ENCODE measurements around the gene CHST13. TPM values are rescaled to one million over a fixed set of nuclear protein-coding genes. Genes with fewer than 3 reads are reported as not detected.
A peak's percentile ranks its signal among the peaks of the same experiment; 100 is the strongest.

Gene CHST13
- total and polyA plus RNA-seq, 12 donors: 0.22 to 3.0 (median 0.67) TPM; not detected in 1

DNA sequence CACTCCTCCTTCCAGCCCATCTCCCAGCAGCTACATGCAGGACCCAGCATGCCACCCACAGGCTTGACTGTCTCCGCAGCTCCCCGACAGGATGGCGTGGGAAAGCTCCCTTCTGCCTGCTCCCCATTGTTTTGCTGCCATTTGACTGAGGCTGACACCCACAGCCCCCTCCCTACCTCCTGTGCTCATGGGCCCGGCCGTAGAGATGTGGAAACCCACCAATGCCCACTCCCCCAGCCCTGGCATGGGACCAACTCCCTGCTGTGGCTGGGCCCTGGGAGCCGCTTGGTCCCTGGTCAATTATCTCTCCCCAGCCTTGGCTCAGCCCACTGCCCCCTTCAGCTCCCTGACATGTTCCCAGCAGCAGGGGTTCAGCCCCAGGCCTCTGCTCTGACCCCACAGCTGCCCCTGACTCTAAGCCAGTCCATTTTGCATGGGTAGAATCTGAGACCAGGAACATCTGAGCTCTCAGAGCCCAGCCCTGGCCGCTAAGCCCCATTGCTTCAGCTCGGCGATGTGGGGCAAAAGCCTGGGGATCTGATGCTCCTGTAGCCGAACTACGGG is 26.6 kb downstream of the CHST13 start:
- Histone ChIP-seq H3K27me3 (no peaks in the 10 kb centered on the region), H3K4me3 (no peak overlapping the region), H3K4me1 (replicated peaks in 1 of 2) (no peaks in the 10 kb centered on the region), H3K36me3 (replicated peaks in 1 of 2) (no peaks in the 10 kb centered on the region), H3K9me3 (replicated peaks in 1 of 3) (no peaks in the 10 kb centered on the region), H3K27ac (no peak overlapping the region)
- TF ChIP-seq, protein P1, sequence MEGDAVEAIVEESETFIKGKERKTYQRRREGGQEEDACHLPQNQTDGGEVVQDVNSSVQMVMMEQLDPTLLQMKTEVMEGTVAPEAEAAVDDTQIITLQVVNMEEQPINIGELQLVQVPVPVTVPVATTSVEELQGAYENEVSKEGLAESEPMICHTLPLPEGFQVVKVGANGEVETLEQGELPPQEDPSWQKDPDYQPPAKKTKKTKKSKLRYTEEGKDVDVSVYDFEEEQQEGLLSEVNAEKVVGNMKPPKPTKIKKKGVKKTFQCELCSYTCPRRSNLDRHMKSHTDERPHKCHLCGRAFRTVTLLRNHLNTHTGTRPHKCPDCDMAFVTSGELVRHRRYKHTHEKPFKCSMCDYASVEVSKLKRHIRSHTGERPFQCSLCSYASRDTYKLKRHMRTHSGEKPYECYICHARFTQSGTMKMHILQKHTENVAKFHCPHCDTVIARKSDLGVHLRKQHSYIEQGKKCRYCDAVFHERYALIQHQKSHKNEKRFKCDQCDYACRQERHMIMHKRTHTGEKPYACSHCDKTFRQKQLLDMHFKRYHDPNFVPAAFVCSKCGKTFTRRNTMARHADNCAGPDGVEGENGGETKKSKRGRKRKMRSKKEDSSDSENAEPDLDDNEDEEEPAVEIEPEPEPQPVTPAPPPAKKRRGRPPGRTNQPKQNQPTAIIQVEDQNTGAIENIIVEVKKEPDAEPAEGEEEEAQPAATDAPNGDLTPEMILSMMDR (IDR thresholded peaks at IDR 0.05): no peak
- no peak for TF ChIP-seq POLR2A (IDR thresholded peaks at IDR 0.05)
- peak in 3 of 7 donors; percentile 4 to 18 (median 16) for DNase-seq
- 86 to 90% (median 88%) methylated on average over 6 to 11 of the region's 11 CpGs for WGBS, 4 donors
- intact Hi-C loops (cut with DNase I): no loop called here

DNA sequence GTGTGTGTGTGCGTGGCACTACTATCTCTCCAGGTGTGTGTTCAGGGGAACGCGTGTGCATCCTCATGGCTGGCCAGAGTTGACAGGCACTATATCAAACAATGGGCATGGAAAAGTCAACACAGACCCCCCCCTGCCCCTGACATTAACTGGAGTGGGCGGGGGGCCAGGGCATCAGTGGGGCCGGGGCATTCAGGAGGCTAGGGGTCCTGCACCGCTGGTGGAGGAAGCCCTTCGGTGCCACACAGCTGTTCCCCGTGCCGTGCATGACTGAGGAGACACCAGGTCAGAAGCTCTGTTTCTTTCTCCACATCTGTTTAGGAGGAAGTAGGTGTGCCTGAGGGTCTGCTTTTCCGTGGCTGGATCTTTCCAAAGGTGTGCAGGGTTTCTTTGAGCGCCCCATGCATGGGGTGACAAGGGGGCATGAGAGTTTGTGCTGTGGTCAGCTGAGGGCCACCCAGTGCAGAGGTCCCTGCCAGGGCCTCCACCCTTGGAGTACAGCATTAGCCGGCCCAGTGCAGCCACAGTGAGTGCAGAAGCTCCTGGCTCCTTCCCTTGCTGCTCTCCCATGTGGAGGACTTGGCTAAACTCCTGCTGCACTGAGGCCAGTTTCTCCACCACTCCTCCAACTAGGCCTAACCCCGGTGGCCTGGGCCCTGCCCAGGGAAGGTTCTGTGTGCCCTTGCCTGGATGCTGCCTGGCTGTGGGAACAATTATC is 27.3 kb downstream of the CHST13 start:
- WGBS, 4 donors: 66 to 84% (median 77%) methylated on average over 5 to 13 of the region's 13 CpGs
- H3K27ac ChIP-seq: no peak overlapping the region
- H3K36me3 ChIP-seq (replicated peaks in 1 of 2): no peaks in the 10 kb centered on the region
- TF ChIP-seq, protein P1 (IDR thresholded peaks at IDR 0.05): no peak
- TF ChIP-seq POLR2A (IDR thresholded peaks at IDR 0.05): no peak
- no peaks in the 10 kb centered on the region for H3K27me3 ChIP-seq
- no peak overlapping the region for H3K4me3 ChIP-seq
- DNase-seq: peak in 3 of 7 donors; percentile 7 to 20 (median 8)
- intact Hi-C loops (cut with DNase I): no loop called here
- H3K4me1 ChIP-seq (replicated peaks in 1 of 2): no peaks in the 10 kb centered on the region
- no peaks in the 10 kb centered on the region for H3K9me3 ChIP-seq (replicated peaks in 1 of 3)

DNA sequence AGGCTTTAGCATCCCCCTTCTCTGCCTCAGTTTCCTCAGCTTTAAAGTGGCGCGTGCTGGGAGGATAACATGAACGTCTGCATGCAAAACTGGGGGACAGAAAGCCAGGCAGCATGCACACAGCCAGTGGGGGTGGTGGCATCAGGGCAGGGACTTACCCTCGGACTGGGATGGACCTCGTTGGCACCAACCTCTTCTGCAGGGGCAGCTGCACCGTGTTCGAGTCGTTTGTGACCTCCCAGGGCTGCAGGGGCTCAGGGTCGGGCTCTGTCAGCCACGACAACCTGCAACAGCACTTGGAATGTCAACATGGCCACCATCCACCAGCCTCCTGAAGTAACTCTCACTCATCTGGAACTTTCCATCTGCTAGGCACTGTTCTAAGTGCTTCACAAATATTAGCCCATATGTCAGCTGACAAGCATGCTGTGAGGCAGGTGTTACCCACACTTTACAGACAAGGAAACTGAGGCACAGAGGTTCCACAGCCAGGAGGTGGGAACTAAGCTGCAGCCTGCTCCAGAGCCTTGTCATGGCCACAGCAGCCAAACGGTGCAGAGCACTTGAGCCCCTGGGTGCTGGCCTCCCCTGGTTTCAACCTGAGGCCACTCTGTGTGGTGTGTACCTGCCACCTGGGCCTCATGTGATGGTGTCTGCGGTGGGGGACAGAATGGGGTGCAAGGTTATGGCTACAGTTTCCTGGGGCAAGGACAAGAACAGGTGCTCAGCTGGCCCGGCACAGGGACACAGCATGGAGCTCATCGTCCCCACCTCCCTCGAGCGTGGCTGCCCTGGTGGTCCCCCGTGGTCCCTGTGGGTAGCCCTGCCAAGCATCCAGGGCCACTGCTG is 28.1 kb downstream of the CHST13 start:
- DNase-seq: peak in 3 of 7 donors; percentile 9 to 27 (median 10)
- Histone ChIP-seq H3K4me3 (no peak overlapping the region), H3K9me3 (replicated peaks in 1 of 3) (no peaks in the 10 kb centered on the region), H3K4me1 (replicated peaks in 1 of 2) (no peaks in the 10 kb centered on the region), H3K27ac (no peak overlapping the region), H3K36me3 (replicated peaks in 1 of 2) (no peaks in the 10 kb centered on the region), H3K27me3 (no peaks in the 10 kb centered on the region)
- TF ChIP-seq POLR2A (IDR thresholded peaks at IDR 0.05): no peak
- TF ChIP-seq, protein P1 (IDR thresholded peaks at IDR 0.05): no peak
- intact Hi-C loops (cut with DNase I): no loop called here
- WGBS, 4 donors: 68 to 76% (median 73%) methylated on average over 6 to 17 of the region's 17 CpGs

DNA sequence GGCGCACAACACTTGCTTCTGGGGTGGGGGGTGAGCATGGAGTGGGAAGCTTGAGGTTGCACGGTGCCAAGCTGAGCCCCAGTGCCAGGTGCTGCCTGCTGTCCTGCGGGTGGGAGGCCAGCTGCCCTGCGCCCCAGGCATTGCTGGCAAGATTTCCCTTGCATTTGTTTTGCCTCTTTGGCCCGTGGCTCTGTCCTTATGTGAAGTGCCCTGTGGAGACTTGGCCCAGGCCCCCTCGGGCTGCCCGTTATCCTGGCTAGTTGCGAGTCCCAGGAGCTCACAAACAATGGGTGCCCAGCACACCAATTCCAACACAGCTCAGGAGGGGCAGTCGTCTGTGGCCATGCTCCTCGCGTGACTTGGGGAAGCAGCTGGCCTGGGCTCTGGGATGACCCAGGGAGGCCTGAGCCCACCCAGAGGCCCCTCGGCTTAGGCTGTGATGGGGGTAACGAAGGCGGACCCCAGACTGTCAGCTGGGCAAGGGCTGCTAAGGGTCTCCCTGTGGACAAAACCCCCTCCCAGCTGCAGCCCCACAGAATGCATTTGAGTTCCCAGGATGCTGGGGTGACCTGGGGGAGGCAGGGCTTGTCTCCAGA is 28.8 kb downstream of the CHST13 start:
- Histone ChIP-seq H3K27ac (no peak overlapping the region), H3K4me3 (no peak overlapping the region), H3K36me3 (replicated peaks in 1 of 2) (no peaks in the 10 kb centered on the region), H3K27me3 (no peaks in the 10 kb centered on the region), H3K9me3 (replicated peaks in 1 of 3) (no peaks in the 10 kb centered on the region), H3K4me1 (replicated peaks in 1 of 2) (no peaks in the 10 kb centered on the region)
- intact Hi-C loops (cut with DNase I): no loop called here
- WGBS, 4 donors: 75 to 89% (median 82%) methylated on average over 2 to 14 of the region's 14 CpGs
- TF ChIP-seq, protein P1 (IDR thresholded peaks at IDR 0.05): no peak
- no peak for TF ChIP-seq POLR2A (IDR thresholded peaks at IDR 0.05)
- peak in 2 of 7 donors; percentile 5 to 41 for DNase-seq

Data from adrenal gland (tissue), 12 donors.